SK-N-SH treated with all-trans-retinoic acid at 6 μM for 48 hours (cell line): ENCODE data around the gene CBX1.

Source experiments
- ATAC-seq: fragments of 200-7000 bp; cut with Tn5 transposase; 3 replicates; pipeline ENCODE4 v1.9.1; 2020; ENCODE audit warnings: mild to moderate bottlenecking, moderate library complexity
- ARNTL ChIP-seq: fragments of 450-650 bp; formaldehyde crosslinking; IDR thresholded peaks from 2 replicates; pipeline ENCODE4 v1.5.0; 2020; ENCODE audit warnings: low read depth, mild to moderate bottlenecking, moderate library complexity, borderline replicate concordance
- CREB5 ChIP-seq: fragments of 250-450 bp; sonication (Bioruptor Pico); IDR thresholded peaks from 2 replicates; pipeline ENCODE4 v1.5.1; 2020; ENCODE audit warnings: low read depth, mild to moderate bottlenecking, moderate library complexity
- CSDC2 ChIP-seq: fragments of 250-450 bp; sonication (Bioruptor Pico); IDR thresholded peaks from 2 replicates; pipeline ENCODE4 v1.5.0; 2020; ENCODE audit warnings: mild to moderate bottlenecking, moderate library complexity
- CSRNP3 ChIP-seq: fragments of 250-450 bp; sonication (Bioruptor Pico); IDR thresholded peaks from 2 replicates; pipeline ENCODE4 v1.5.1; 2021; ENCODE audit warnings: mild to moderate bottlenecking, moderate library complexity
- ESRRG ChIP-seq: fragments of 250-450 bp; sonication (Bioruptor Pico); IDR thresholded peaks from 2 replicates; pipeline ENCODE4 v1.6.1; 2021; ENCODE audit warnings: mild to moderate bottlenecking
- GLIS3 ChIP-seq: fragments of 250-450 bp; sonication (Bioruptor Pico); IDR thresholded peaks from 2 replicates; pipeline ENCODE4 v1.5.0; 2020; ENCODE audit warnings: mild to moderate bottlenecking, moderate library complexity
- ISL1 ChIP-seq: fragments of 250-450 bp; sonication (Bioruptor Pico); IDR thresholded peaks from 2 replicates; pipeline ENCODE4 v2.1.2; 2022; ENCODE audit warnings: mild to moderate bottlenecking, moderate library complexity
- OSR1 ChIP-seq: fragments of 250-450 bp; sonication (Bioruptor Pico); IDR thresholded peaks from 2 replicates; pipeline ENCODE4 v1.8.0; 2022; ENCODE audit warnings: moderate library complexity, mild to moderate bottlenecking, inconsistent platforms
- PATZ1 ChIP-seq: fragments of 250-450 bp; sonication (Bioruptor Pico); IDR thresholded peaks from 2 replicates; pipeline ENCODE4 v1.8.0; 2020; ENCODE audit warnings: mild to moderate bottlenecking, moderate library complexity, borderline replicate concordance
- POU6F1 ChIP-seq: fragments of 250-450 bp; sonication (Bioruptor Pico); IDR thresholded peaks from 2 replicates; pipeline ENCODE4 v1.8.0; 2021; ENCODE audit warnings: low read depth, mild to moderate bottlenecking, moderate library complexity, borderline replicate concordance
- PPARA ChIP-seq: fragments of 250-450 bp; sonication (Bioruptor Pico); IDR thresholded peaks from 2 replicates; pipeline ENCODE4 v1.5.0; 2020; ENCODE audit warnings: mild to moderate bottlenecking, borderline replicate concordance
- RARB ChIP-seq: fragments of 250-450 bp; sonication (Bioruptor Pico); IDR thresholded peaks from 2 replicates; pipeline ENCODE4 v1.8.0; 2021; ENCODE audit warnings: mild to moderate bottlenecking, moderate library complexity
- SNAI2 ChIP-seq: fragments of 250-450 bp; sonication (Bioruptor Pico); IDR thresholded peaks from 2 replicates; pipeline ENCODE4 v1.5.0; 2020; ENCODE audit warnings: mild to moderate bottlenecking, moderate library complexity
- TCF4 ChIP-seq: fragments of 250-450 bp; sonication (Bioruptor Pico); IDR thresholded peaks from 2 replicates; pipeline ENCODE4 v1.8.0; 2021; ENCODE audit warnings: mild to moderate bottlenecking, moderate library complexity, borderline replicate concordance
- TOX ChIP-seq: fragments of 250-450 bp; sonication (Bioruptor Pico); IDR thresholded peaks from 2 replicates; pipeline ENCODE4 v1.8.0; 2021; ENCODE audit warnings: mild to moderate bottlenecking, moderate library complexity, borderline replicate concordance
- TSHZ2 ChIP-seq: fragments of 250-450 bp; sonication (Bioruptor Pico); IDR thresholded peaks from 2 replicates; pipeline ENCODE4 v1.5.0; 2020; ENCODE audit warnings: mild to moderate bottlenecking, moderate library complexity
- ZC3H10 ChIP-seq: fragments of 250-450 bp; sonication (Bioruptor Pico); IDR thresholded peaks from 2 replicates; pipeline ENCODE4 v1.5.1; 2021; ENCODE audit warnings: mild to moderate bottlenecking, moderate library complexity
- ZFP3 ChIP-seq: fragments of 250-450 bp; sonication (Bioruptor Pico); IDR thresholded peaks from 2 replicates; pipeline ENCODE4 v1.5.0; 2020; ENCODE audit warnings: mild to moderate bottlenecking, moderate library complexity
- ZNF565 ChIP-seq: fragments of 450-650 bp; formaldehyde crosslinking; conservative IDR thresholded peaks from 2 replicates; pipeline ENCODE4 v1.5.0; 2020; ENCODE audit warnings: low read depth, mild to moderate bottlenecking, moderate library complexity
- ZNF70 ChIP-seq: fragments of 450-650 bp; formaldehyde crosslinking; IDR thresholded peaks from 2 replicates; pipeline ENCODE4 v1.5.0; 2020; ENCODE audit warnings: mild to moderate bottlenecking, moderate library complexity
- ZNF8 ChIP-seq: fragments of 450-650 bp; formaldehyde crosslinking; IDR thresholded peaks from 2 replicates; pipeline ENCODE4 v1.5.0; 2020; ENCODE audit warnings: mild to moderate bottlenecking, moderate library complexity

Gene CBX1

GRCh38 chr17:48144976-48145798 lies 43.9 kb upstream of the CBX1 start (continued):
- TF ChIP-seq OSR1 (no peak), PPARA (CRISPR knock-in tag) (no peak)

- TF ChIP-seq GLIS3 (CRISPR knock-in tag), result no peak
- TF ChIP-seq PPARA (CRISPR knock-in tag), result no peak
- no peak for TF ChIP-seq CSDC2
- no peak for TF ChIP-seq TOX
- no peak for TF ChIP-seq ZNF70 (CRISPR knock-in tag)
- TF ChIP-seq SNAI2 (CRISPR knock-in tag), result no peak
- no peak for TF ChIP-seq TCF4
- no peak for TF ChIP-seq POU6F1 (CRISPR knock-in tag)
- TF ChIP-seq ZC3H10 (CRISPR knock-in tag), result no peak
- no peak for ATAC-seq
Observed at GRCh38 chr17:48144231-48144630, 43.0 kb upstream of the CBX1 start.

GRCh38 chr17:48143629-48144028 lies 42.4 kb upstream of the CBX1 start:
- ATAC-seq, result no peak; the same call in 2 of the 3 replicates
- TF ChIP-seq TCF4 (no peak), ESRRG (CRISPR knock-in tag) (no peak), PATZ1 (CRISPR knock-in tag) (no peak), ZC3H10 (CRISPR knock-in tag) (no peak), GLIS3 (CRISPR knock-in tag) (no peak), ARNTL (CRISPR knock-in tag) (no peak), SNAI2 (CRISPR knock-in tag) (no peak), OSR1 (no peak), CSDC2 (no peak), RARB (CRISPR knock-in tag) (no peak), ISL1 (CRISPR knock-in tag) (no peak), TSHZ2 (no peak), ZFP3 (CRISPR knock-in tag) (no peak), ZNF70 (CRISPR knock-in tag) (no peak), ZNF565 (CRISPR knock-in tag) (no peak), POU6F1 (CRISPR knock-in tag) (no peak), CREB5 (CRISPR knock-in tag) (no peak), ZNF8 (CRISPR knock-in tag) (no peak), CSRNP3 (CRISPR knock-in tag) (no peak), PPARA (CRISPR knock-in tag) (no peak)
